Keratinocyte (primary cell): ENCODE measurements around the gene STXBP1. TPM values are rescaled to one million over a fixed set of nuclear protein-coding genes. Genes with fewer than 3 reads are reported as not detected.

Experiments used
- DNase-seq: peaks from one replicate; pipeline ENCODE4 v3.0.0-alpha.2; 2011; ENCODE audit warnings: low read depth, missing footprints, low spot score
- FAIRE-seq: peaks from 2 replicates; lab custom pipeline; 2011; peaks lifted over from hg19 to GRCh38; lab: Jason Lieb, UNC
- H2AFZ ChIP-seq: 2 replicates; pipeline ENCODE4 v1.6.0; 2012; ENCODE audit warnings: low read length, control low read depth, inconsistent platforms; ENCODE audit not compliant: control insufficient read depth
- H3K27ac ChIP-seq: 2 replicates; pipeline ENCODE4 v1.5.1; 2011; ENCODE audit warnings: low read length; ENCODE audit not compliant: control insufficient read depth, insufficient read depth
- H3K27me3 ChIP-seq: 3 replicates; pipeline ENCODE4 v1.6.0; 2011; ENCODE audit warnings: low read length; ENCODE audit not compliant: control insufficient read depth, insufficient read depth; ENCODE audit errors: extremely low read depth
- H3K36me3 ChIP-seq, 2 experiments: 2 replicates in 1 of 2; 3 replicates in 1 of 2; pipeline ENCODE4 v1.5.1; 2011; ENCODE audit warnings: low read length in 2 of 2, mild to moderate bottlenecking in 1 of 2; ENCODE audit not compliant: control insufficient read depth in 2 of 2, insufficient read depth in 2 of 2; ENCODE audit errors: extremely low read depth in 1 of 2
- H3K4me1 ChIP-seq: 3 replicates; pipeline ENCODE4 v1.5.1; 2011; ENCODE audit warnings: low read length; ENCODE audit not compliant: control insufficient read depth, insufficient read depth; ENCODE audit errors: extremely low read depth
- H3K4me2 ChIP-seq: 3 replicates; pipeline ENCODE4 v1.6.0; 2011; ENCODE audit warnings: low read depth, low read length; ENCODE audit not compliant: control insufficient read depth, insufficient read depth; ENCODE audit errors: extremely low read depth
- H3K4me3 ChIP-seq, 3 experiments: fragments of 200-600 bp in 1 of 3; sonication (generic) in 1 of 3; 2 replicates in 2 of 3; 3 replicates in 1 of 3; pipeline ENCODE4 v1.5.1; 2011 to 2016; ENCODE audit warnings: low read length in 3 of 3, mild to moderate bottlenecking in 3 of 3, control low read depth in 2 of 3, inconsistent platforms in 1 of 3, low read depth in 1 of 3, mixed read lengths in 1 of 3, mixed run types in 1 of 3, moderate library complexity in 1 of 3; ENCODE audit not compliant: control insufficient read depth in 2 of 3, insufficient read depth in 2 of 3; ENCODE audit errors: extremely low read depth in 1 of 3
- H3K79me2 ChIP-seq: 2 replicates; pipeline ENCODE4 v1.6.0; 2012; ENCODE audit warnings: low read length; ENCODE audit not compliant: control insufficient read depth, insufficient read depth
- H3K9ac ChIP-seq: 3 replicates; pipeline ENCODE4 v1.6.0; 2011; ENCODE audit warnings: low read length; ENCODE audit not compliant: control insufficient read depth, insufficient read depth; ENCODE audit errors: extremely low read depth
- H3K9me1 ChIP-seq: 3 replicates; pipeline ENCODE4 v1.6.0; 2011; ENCODE audit warnings: low read length; ENCODE audit not compliant: control insufficient read depth, insufficient read depth; ENCODE audit errors: extremely low read depth
- H3K9me3 ChIP-seq: 2 replicates; pipeline ENCODE4 v1.5.1; 2012; ENCODE audit warnings: low read depth, low read length; ENCODE audit not compliant: control insufficient read depth
- H4K20me1 ChIP-seq: 3 replicates; pipeline ENCODE4 v1.6.0; 2011; ENCODE audit warnings: low read length; ENCODE audit not compliant: control insufficient read depth, insufficient read depth; ENCODE audit errors: extremely low read depth
- EZH2 ChIP-seq: IDR thresholded peaks from one replicate; pipeline ENCODE4 v1.6.1; 2012; ENCODE audit warnings: inconsistent platforms, mild to moderate bottlenecking, low read length, moderate library complexity
- dilution Hi-C: fragments of 300-500 bp; cut with MboI; formaldehyde crosslinking; loops from one replicate; pipeline ENCODE4 v1.7.0; 2020; ENCODE audit warnings: low sequenced_read_pairs; ENCODE audit not compliant: extremely low pct_ligation_motif_present
- polyA plus RNA-seq, 5 experiments: library from polyadenylated mRNA; depleted of rRNA in 3 of 5; stranded (reverse) in 3 of 5; stranded (forward) in 1 of 5; unstranded in 1 of 5; fragments of >200 nt; gene quantifications; 1 replicate in 1 of 5; 2 replicates in 3 of 5; 3 replicates in 1 of 5; pipeline versions ENCODE4 v1.2.1 to v1.2.3, GENCODE V29; 2011 to 2012; ENCODE audit warnings: missing spikeins in 2 of 5, low read depth in 1 of 5, low replicate concordance in 1 of 5
- TF ChIP-seq, protein P1 (sequence below), 3 experiments: IDR thresholded peaks in 1 of 3; conservative IDR thresholded peaks in 1 of 3; optimal IDR thresholded peaks in 1 of 3; 2 replicates in 2 of 3; 3 replicates in 1 of 3; pipeline versions ENCODE3 to v1.5.1; 2011; ENCODE audit warnings: low read length in 3 of 3, mild to moderate bottlenecking in 3 of 3, moderate library complexity in 2 of 3, control low read depth in 1 of 3, inconsistent platforms in 1 of 3; ENCODE audit not compliant: insufficient read depth in 2 of 3; ENCODE audit errors: extremely low read depth in 1 of 3

STXBP1 gene
- polyA plus RNA-seq, 1 donor (not counting 4 experiments of a cell fraction or from before 2014, with no cell fraction given), result 17.1 TPM

DNA sequence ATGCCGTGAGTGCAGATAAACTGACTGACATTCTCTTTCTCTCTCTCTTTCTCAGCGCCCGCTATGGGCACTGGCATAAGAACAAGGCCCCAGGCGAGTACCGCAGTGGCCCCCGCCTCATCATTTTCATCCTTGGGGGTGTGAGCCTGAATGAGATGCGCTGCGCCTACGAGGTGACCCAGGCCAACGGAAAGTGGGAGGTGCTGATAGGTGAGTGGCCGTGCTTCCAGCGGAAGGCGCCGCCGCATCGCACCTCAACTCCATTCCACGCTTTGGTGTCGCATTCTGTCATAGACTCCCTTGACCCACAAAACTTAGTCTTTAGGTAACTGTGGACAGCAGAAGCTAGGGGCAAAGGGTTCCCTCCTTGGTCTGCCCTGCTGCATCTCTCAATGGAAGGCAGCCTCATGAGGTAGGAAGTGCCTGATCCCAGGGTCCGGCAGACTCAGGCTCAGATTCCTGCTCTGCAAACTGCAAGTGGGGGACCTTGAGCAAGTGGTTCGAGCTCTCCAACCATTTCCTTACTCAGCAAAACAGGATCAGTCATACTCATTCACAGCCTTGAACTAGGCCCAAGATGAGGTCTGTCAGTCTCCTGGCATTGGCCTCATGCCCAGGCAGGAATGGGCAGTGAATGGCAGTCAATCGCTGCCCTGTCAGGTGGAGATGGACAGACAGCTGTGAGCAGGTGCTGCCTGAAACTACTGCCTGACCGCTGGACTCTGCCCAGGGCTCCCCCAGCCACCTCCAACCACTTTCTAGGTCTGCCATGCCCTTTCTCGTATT is 70.5 kb downstream of the STXBP1 start:
- Histone ChIP-seq H4K20me1 (no peaks in the 10 kb centered on the region), H3K4me1 (peaks cover 3% of the 10 kb centered on the region), H3K4me2 (no peak overlapping the region), H3K9me3 (no peaks in the 10 kb centered on the region), H3K27me3 (no peaks in the 10 kb centered on the region), H3K4me3 (no peak overlapping the region), H2AFZ (no peak overlapping the region), H3K9ac (no peak overlapping the region), H3K9me1 (no peaks in the 10 kb centered on the region), H3K79me2 (no peaks in the 10 kb centered on the region), H3K36me3 (peaks cover 20 to 32% of the 10 kb centered on the region in 2 experiments), H3K27ac (no peak overlapping the region)
- dilution Hi-C loops, result no loop called here
- no peak for DNase-seq
- TF ChIP-seq, protein P1, sequence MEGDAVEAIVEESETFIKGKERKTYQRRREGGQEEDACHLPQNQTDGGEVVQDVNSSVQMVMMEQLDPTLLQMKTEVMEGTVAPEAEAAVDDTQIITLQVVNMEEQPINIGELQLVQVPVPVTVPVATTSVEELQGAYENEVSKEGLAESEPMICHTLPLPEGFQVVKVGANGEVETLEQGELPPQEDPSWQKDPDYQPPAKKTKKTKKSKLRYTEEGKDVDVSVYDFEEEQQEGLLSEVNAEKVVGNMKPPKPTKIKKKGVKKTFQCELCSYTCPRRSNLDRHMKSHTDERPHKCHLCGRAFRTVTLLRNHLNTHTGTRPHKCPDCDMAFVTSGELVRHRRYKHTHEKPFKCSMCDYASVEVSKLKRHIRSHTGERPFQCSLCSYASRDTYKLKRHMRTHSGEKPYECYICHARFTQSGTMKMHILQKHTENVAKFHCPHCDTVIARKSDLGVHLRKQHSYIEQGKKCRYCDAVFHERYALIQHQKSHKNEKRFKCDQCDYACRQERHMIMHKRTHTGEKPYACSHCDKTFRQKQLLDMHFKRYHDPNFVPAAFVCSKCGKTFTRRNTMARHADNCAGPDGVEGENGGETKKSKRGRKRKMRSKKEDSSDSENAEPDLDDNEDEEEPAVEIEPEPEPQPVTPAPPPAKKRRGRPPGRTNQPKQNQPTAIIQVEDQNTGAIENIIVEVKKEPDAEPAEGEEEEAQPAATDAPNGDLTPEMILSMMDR (optimal IDR thresholded peaks at IDR 0.05 in 1 of 3, IDR thresholded peaks at IDR 0.05 in 1 of 3, conservative IDR thresholded peaks at IDR 0.05 in 1 of 3; ENCODE audit: extremely low read depth in 1 of 3, insufficient read depth in 2 of 3, low read length in 3 of 3), result no peak
- TF ChIP-seq EZH2, result no peak
- no peak for FAIRE-seq

DNA sequence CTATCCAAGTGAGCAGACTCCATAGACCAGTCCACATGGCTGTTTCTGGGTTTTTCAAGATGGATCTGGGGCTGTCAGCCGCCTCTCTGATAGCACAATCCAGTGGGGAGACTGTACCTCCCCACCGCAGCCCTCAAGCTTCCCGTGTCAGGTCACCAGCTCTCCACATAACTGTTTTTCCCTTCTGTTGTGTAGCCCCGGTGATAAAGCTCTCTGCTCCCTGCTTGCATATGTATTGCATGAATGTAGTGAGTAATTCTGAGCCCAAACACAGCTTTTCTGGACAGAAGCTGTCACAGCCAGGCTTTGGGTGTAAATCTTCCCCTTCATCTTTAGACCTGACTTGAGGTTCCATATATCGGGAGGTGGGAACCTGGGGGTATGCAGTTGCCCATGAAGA is 71.6 kb downstream of the STXBP1 start:
- dilution Hi-C loops, result no loop called here

More for the DNA sequence above, 71.6 kb downstream of the STXBP1 start:
- H2AFZ ChIP-seq, result no peak overlapping the region
- DNase-seq (no peak), FAIRE-seq (no peak)
- H3K4me3 ChIP-seq, result no peak overlapping the region
- H4K20me1 ChIP-seq, result no peaks in the 10 kb centered on the region
- no peaks in the 10 kb centered on the region for H3K9me1 ChIP-seq
- no peak overlapping the region for H3K4me2 ChIP-seq
- no peak overlapping the region for H3K9ac ChIP-seq
- no peaks in the 10 kb centered on the region for H3K79me2 ChIP-seq
- H3K27ac ChIP-seq, result no peak overlapping the region
- peaks cover 3% of the 10 kb centered on the region for H3K4me1 ChIP-seq
- H3K36me3 ChIP-seq, result peaks cover 16 to 29% of the 10 kb centered on the region in 2 experiments
- no peak for TF ChIP-seq EZH2
- TF ChIP-seq, protein P1 (optimal IDR thresholded peaks at IDR 0.05 in 1 of 3, IDR thresholded peaks at IDR 0.05 in 1 of 3, conservative IDR thresholded peaks at IDR 0.05 in 1 of 3; ENCODE audit: extremely low read depth in 1 of 3, insufficient read depth in 2 of 3, low read length in 3 of 3), result no peak
- no peaks in the 10 kb centered on the region for H3K9me3 ChIP-seq
- no peaks in the 10 kb centered on the region for H3K27me3 ChIP-seq
